GM21423 (cell line): ENCODE data around the gene DAPK2.
A peak's percentile ranks its signal among the peaks of the same experiment; 100 is the strongest.
"Not testable (repeated sequence)": the region's sequence is repeated elsewhere in the genome, so short reads cannot be mapped to it uniquely, and the experiment has no call there.

ENCODE experiments used
- ATAC-seq: cut with Tn5 transposase; IDR thresholded peaks from one replicate; pipeline ENCODE4 v1.9.1; 2021; ENCODE audit warnings: mild to moderate bottlenecking, moderate library complexity; ENCODE audit not compliant: unreplicated experiment

The DAPK2 gene

GRCh38 chr15:63979262-63979793 is 67.0 kb downstream of the DAPK2 start:
- ATAC-seq, result no peak

- ATAC-seq, result no peak
Observed at GRCh38 chr15:63978511-63979261, 67.6 kb downstream of the DAPK2 start.

DNA sequence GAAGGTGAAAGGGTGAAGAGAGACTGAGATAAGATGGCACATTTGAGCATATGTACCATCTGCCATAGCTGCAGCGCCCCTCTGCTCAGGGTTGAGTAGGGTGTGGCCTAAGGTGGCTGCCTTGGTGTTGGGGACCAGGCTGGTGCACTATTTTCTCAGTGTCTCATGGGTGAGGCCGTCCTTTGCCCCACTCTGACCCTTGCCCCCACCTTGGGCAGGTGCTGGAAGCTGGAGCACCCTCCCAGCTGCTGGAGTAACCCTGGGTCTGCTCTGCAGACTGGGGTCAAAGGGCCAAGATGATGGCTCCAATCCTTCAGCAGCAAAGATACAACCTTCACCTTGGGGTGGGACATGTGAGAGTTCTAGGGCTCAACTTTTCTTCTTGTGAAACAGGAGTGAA is 69.2 kb downstream of the DAPK2 start:
- ATAC-seq, result no peak

DNA sequence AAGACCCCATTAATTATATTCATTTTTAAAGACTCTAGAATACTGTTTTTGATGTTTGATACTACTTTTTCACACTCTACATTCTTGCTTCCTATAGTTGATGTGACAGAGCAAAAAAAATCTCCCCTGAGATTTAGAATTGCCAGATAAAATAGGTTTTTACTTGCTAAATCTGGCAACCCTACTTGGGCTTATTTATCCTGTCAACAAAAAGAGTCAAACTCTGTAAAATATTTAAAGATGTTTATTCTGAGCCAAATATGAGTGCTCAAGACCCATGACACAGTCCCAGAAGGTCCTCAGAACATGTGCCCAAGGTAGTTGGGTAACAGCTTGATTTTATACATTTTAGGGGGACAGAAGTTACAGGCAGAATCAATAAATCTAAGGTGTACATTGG is 72.3 kb downstream of the DAPK2 start:
- ATAC-seq, result no peak

- ATAC-seq, result no peak
Observed at GRCh38 chr15:63973212-63974009, 72.9 kb downstream of the DAPK2 start.

DNA sequence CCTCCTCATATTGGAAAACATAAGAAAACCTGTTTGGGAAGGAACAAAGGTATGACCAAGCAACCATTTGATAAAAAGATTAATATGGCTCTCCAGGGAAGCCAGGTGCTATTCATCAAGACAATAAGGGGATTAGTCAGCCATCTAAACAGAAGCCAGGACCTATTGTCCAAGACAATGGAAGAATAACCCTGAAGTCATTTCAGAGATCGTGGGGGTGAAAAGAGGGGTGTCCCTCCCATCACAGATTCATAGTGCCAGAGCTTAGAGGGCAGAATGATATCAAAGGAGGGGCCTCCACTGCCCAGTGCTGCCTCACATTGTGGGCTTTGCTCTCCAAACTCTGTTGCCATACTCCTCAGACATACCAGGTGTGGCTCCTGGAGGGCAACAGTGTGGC is 73.5 kb downstream of the DAPK2 start:
- ATAC-seq, result no peak

GRCh38 chr15:63971904-63972303 is 74.4 kb downstream of the DAPK2 start:
- no peak for ATAC-seq

GRCh38 chr15:63971427-63971805 is 74.9 kb downstream of the DAPK2 start:
- peak; percentile 18 for ATAC-seq

DNA sequence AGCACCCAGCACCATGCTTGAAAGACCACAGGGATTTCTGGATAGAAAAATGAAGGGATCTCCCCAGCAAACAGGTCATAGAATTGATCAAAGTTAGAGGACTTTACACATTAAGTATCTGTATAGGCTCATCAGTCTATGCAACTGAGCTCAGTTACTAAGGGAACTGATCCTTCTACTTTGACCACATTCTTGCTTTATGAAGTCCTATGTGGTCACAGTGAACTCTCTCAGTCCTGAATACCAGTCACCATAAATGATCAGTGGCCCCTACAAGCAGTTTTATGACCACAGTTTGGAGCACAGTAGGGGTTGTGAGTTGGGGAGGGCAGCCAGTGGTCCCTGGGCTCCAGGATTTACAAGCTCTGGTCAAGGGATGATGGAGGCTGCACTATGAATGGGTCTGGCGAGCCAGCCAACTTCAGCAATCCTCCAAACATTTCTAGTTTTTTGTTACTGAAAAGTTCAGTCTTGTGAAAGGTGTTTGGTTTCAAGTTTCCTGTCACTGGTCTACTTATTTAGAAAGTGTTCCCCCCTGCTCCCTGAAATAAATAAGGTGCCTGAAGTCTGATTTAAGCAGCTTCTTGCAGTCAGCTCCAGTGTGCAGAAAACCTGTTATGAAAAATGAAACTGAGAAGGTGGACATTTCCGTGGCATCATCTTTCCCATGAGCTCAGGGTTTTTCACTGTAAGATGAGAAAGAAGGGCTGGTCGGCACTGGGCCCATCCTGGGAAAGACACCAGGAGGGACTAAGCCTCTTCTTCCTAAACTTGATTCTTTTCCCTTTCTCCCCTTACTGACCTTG is 75.5 kb downstream of the DAPK2 start:
- ATAC-seq, result peak; percentile 92

GRCh38 chr15:63969652-63970421 is 76.4 kb downstream of the DAPK2 start:
- ATAC-seq, result no peak

- ATAC-seq, result no peak
Observed at GRCh38 chr15:63968700-63969099, 77.6 kb downstream of the DAPK2 start.

DNA sequence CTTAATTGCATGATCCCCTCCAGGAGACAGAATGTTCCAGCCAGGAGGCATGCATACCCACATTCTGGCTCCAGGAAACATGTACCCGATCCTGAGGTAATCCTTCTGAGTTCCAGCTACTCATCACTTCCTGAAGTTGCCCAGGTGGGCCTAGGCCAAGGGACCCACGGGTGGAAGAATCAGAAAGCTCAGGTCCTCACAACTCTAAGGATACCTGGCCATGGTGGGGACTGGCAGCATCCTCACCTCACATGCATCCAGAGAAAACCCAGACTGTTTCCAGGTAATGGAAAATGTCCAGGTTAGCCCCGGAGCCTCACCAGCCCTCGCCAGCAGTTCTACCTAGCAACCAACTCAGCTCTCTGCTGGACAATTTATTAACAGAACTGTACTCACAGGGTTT is 78.2 kb downstream of the DAPK2 start:
- ATAC-seq, result no peak

DNA sequence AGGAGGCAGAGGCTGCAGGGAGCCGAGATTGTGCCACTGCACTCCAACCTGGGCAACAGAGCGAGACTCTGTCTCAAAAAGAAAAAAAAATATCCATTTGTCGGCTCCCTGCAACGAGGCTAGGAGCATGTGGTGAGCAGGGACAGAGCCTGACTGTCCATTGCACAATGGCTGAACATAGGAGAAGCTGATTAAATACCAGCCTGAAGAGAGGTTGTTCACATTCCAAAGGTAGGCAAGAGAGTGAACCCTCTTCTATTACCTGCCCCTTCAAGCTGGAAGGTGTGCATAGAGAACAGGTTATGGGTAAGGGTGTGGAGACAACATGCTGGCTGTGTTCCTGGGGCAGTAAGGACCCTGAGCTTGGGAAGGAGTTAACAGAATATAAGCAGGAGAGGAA is 78.7 kb downstream of the DAPK2 start:
- ATAC-seq, result no peak

- not testable (repeated sequence) for ATAC-seq
Observed at GRCh38 chr15:63962947-63963721, 83.2 kb downstream of the DAPK2 start.

DNA sequence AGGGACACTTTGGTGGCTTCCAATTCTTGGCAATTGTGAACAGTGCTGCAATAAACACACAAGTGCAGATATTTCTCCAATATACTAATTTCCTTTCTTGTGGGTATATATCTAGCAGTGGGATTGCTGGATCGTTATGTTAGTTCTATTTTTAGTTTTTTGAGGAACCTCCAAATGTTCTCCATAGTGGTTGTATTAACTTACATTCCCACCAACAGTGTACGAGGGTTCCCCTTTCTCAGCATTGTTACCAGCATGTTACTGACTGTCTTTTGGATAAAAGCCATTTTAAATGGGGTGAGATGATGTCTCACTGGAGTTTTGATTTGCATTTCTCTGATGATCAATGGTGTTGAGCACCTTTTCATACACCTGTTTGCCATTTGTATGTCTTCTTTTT is 92.8 kb downstream of the DAPK2 start:
- no peak for ATAC-seq

DNA sequence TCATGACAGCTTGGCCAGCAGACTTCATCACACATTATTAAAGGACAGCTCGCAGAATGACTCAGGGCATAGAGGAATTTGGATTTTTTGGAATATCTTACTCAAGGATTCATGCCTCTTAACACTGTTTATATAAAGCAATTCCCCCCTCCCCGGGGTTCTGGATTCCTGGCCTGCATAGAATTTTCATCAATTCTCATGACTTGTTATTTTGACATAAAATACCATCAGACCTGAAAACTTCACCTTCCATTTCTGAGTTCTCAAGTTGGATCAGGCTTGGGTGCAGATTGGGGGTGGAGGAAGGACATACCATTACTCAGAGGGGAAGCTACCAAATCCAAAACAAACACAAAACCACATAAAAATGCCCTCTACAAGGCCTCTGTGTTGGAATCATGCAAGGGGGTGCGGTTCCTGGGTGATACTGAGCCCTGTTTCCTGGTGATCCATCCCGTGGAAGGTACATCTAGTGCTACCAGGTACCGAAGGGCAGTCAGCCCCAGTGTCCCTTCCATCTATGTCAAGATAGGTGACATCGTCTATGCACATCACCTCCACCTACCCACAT is 95.3 kb downstream of the DAPK2 start:
- no peak for ATAC-seq

- no peak for ATAC-seq
Observed at GRCh38 chr15:63948971-63949370, 97.3 kb downstream of the DAPK2 start.

GRCh38 chr15:63948436-63948835 is 97.8 kb downstream of the DAPK2 start:
- ATAC-seq, result no peak

DNA sequence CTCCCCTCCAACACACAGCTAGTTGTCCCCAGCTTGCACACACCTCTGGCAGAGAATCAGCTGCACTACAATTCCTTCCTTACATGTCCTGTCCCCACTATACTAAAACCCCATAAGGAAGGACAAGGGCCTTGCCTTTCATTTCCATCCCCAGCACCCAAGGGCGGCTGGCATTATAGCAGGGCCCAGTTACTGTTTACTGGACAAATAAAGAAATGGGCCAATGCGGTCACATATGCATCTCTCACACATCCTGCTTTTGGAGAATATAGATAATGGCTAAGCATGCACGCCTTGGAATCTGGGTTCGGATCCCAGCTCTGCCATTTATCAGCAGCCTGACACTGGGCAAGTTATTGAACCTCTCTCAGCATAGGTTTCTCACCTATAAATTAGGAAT is 99.1 kb downstream of the DAPK2 start:
- ATAC-seq, result no peak
